Muscle of leg (tissue), 9 donors: Measurements from ENCODE around the gene FRRS1. TPM values are rescaled to one million over a fixed set of nuclear protein-coding genes. Genes with fewer than 3 reads are reported as not detected.

Source experiments
- polyA plus RNA-seq, 8 donors: library from polyadenylated mRNA; unstranded; fragments of 120-200 nt; gene quantifications; one replicate each; pipeline versions ENCODE4 v1.2.1 to v1.2.3, GENCODE V29; 2013; ENCODE audit warnings: inconsistent platforms in 1 of 8, low replicate concordance in 1 of 8; ENCODE audit not compliant: insufficient read length in 8 of 8, insufficient read depth in 1 of 8
- total RNA-seq: library from RNA; stranded (reverse); fragments of 120-200 nt; gene quantifications from one replicate; pipeline ENCODE4 v1.2.4, GENCODE V29; 2013

The FRRS1 gene
- total and polyA plus RNA-seq, 9 donors = 2.5 to 6.5 (median 3.6) TPM

Other genes starting within 250 kb of the FRRS1 start
- 95.8 TPM for gene PALMD, start 120.5 kb downstream of the FRRS1 start, total RNA-seq
- gene PALMD, start 120.5 kb downstream of the FRRS1 start, polyA plus RNA-seq = 100 to 1,000 TPM in 1 of 8 donors, 10 to 100 TPM in 7; 75.7 to 104 (median 93.1) TPM
- gene AGL, start 83.7 kb upstream of the FRRS1 start, total RNA-seq = 229 TPM
- 100 to 1,000 TPM; 101 to 280 (median 188) TPM for gene AGL, start 83.7 kb upstream of the FRRS1 start, polyA plus RNA-seq
- 13.4 TPM for gene SLC35A3, start 203.4 kb upstream of the FRRS1 start, total RNA-seq
- 10 to 100 TPM in 5 of 8 donors, 1 to 10 TPM in 3; 8.7 to 17.7 (median 12.1) TPM for gene SLC35A3, start 203.4 kb upstream of the FRRS1 start, polyA plus RNA-seq